Breast epithelium (tissue), 4 donors: Measurements from ENCODE around the gene GRIN2B. TPM values are rescaled to one million over a fixed set of nuclear protein-coding genes. Genes with fewer than 3 reads are reported as not detected.

ENCODE experiments used
- DNase-seq, 2 donors: peaks; one replicate each; pipeline ENCODE4 v3.0.0-alpha.2; 2019; ENCODE audit warnings: low spot score in 2 of 2
- H3K27ac ChIP-seq, 2 donors: fragments of 200-600 bp; sonication (generic) in 1 of 2; one replicate each; pipeline ENCODE4 v1.5.1; 2016 to 2019; ENCODE audit warnings: mild to moderate bottlenecking in 1 of 2
- H3K27me3 ChIP-seq, 2 donors: fragments of 200-600 bp; sonication (generic) in 1 of 2; one replicate each; pipeline versions ENCODE4 v1.5.1 to v1.6.0; 2017 to 2019; ENCODE audit warnings: control low read depth in 1 of 2, mild to moderate bottlenecking in 1 of 2
- H3K36me3 ChIP-seq: fragments of 200-600 bp; one replicate; pipeline ENCODE4 v1.5.1; 2019
- H3K4me1 ChIP-seq, 2 donors: fragments of 200-600 bp; sonication (generic); one replicate each; pipeline ENCODE4 v1.5.1; 2016 to 2019; ENCODE audit warnings: control low read depth in 1 of 2
- H3K4me3 ChIP-seq, 3 donors: fragments of 200-600 bp; sonication (generic); 1 replicate in 2 of 3; 2 replicates in 1 of 3; pipeline ENCODE4 v1.5.1; 2016 to 2019; ENCODE audit warnings: mild to moderate bottlenecking in 3 of 3, moderate library complexity in 2 of 3
- H3K9me3 ChIP-seq, 2 donors: fragments of 200-600 bp; sonication (generic) in 1 of 2; one replicate each; pipeline ENCODE4 v1.5.1; 2016 to 2019; ENCODE audit warnings: control low read depth in 1 of 2
- POLR2A ChIP-seq: fragments of 450-650 bp; IDR thresholded peaks from one replicate; pipeline ENCODE4 v1.6.1; 2016; ENCODE audit warnings: antibody characterized with exemption, mild to moderate bottlenecking, moderate library complexity
- POLR2AphosphoS5 ChIP-seq, 3 donors: sonication (generic); formaldehyde crosslinking; IDR thresholded peaks; one replicate each; pipeline ENCODE4 v1.6.1; 2017; ENCODE audit warnings: antibody characterized with exemption in 3 of 3
- intact Hi-C: fragments of 100-400 bp; cut with DNase I; formaldehyde crosslinking; loops from one replicate; pipeline ENCODE4 v1.15.1; 2023; ENCODE audit warnings: low total_unique reads
- total RNA-seq, 3 donors: library from RNA; depleted of rRNA; stranded (reverse); fragments of >200 nt; gene quantifications; one replicate each; pipeline ENCODE4 v1.1.0, GENCODE V29; 2016
- TF ChIP-seq, protein P1 (sequence below), 3 donors: fragments of 450-650 bp; IDR thresholded peaks; one replicate each; pipeline ENCODE4 v1.5.1; 2016 to 2017; ENCODE audit warnings: antibody characterized with exemption in 3 of 3, mild to moderate bottlenecking in 3 of 3, moderate library complexity in 3 of 3

The GRIN2B gene
- total RNA-seq, 3 donors from 2014 or later = 0.16 to 3.3 (median 0.59) TPM

DNA sequence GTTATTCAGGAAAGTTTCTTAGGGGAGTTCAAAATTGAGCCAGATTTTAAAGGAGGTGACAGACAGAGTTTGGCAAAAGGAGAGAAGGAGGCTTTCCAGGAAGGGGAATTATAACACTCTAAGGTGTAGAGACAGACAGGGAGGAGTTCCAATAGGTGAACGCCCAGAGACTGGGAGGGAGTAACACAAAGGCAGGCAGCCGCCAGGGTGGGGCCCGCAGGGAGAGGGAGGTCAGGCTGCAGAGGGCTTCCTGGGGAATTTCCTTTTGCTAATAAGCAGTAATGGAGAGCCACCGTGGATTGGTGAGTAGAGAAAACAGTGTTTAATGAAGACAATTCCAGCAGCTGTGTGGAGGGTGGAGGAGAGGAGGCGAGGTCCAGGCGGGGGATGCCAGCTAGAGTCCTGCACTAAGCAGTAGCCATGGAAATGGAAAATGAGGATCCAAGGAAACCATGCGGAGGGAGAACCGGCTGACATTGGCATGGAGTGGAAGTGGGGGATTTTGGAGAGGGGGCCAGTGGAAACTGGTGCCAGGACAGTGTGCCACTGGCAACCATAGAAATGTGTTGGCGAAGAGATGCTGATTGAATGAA lies 22.2 kb downstream of the GRIN2B start:
- intact Hi-C loops = no loop called here
- TF ChIP-seq POLR2A (no peak), POLR2AphosphoS5 (IDR thresholded peaks at IDR 0.05) (no peak)
- TF ChIP-seq, protein P1, sequence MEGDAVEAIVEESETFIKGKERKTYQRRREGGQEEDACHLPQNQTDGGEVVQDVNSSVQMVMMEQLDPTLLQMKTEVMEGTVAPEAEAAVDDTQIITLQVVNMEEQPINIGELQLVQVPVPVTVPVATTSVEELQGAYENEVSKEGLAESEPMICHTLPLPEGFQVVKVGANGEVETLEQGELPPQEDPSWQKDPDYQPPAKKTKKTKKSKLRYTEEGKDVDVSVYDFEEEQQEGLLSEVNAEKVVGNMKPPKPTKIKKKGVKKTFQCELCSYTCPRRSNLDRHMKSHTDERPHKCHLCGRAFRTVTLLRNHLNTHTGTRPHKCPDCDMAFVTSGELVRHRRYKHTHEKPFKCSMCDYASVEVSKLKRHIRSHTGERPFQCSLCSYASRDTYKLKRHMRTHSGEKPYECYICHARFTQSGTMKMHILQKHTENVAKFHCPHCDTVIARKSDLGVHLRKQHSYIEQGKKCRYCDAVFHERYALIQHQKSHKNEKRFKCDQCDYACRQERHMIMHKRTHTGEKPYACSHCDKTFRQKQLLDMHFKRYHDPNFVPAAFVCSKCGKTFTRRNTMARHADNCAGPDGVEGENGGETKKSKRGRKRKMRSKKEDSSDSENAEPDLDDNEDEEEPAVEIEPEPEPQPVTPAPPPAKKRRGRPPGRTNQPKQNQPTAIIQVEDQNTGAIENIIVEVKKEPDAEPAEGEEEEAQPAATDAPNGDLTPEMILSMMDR (IDR thresholded peaks at IDR 0.05) = no peak
- no peaks in the 10 kb centered on the region for H3K9me3 ChIP-seq

DNA sequence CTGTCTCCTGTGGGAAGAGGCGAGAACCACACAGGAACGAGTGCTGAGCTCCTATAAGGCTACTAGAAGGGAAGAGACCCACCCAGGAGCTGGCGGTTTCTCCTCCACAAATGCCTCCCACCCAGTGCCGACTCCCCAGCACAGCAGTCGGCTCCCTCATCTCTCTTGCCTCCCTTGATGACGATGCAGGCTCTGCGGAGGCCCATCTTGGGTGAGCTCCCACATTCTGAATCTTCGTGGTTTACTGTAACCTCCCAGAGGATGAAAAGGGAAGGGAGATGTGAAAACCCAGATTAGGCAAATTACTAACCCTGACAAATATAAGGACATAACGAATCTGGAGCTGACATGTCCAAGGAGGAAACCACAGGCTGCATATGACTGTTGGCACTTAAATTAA lies 23.8 kb downstream of the GRIN2B start:
- Histone ChIP-seq H3K36me3 (no peaks in the 10 kb centered on the region), H3K9me3 (no peaks in the 10 kb centered on the region), H3K4me3 (no peak overlapping the region), H3K4me1 (no peaks in the 10 kb centered on the region), H3K27me3 (peaks cover 0 to 31% of the 10 kb centered on the region in 2 donors), H3K27ac (no peak overlapping the region)
- intact Hi-C loops = no loop called here
- no peak for DNase-seq
- TF ChIP-seq, protein P1 (IDR thresholded peaks at IDR 0.05) = no peak
- TF ChIP-seq POLR2AphosphoS5 (IDR thresholded peaks at IDR 0.05) (no peak), POLR2A (no peak)

More for the DNA sequence above, 22.2 kb downstream of the GRIN2B start:
- Histone ChIP-seq H3K27me3 (peaks cover 0 to 44% of the 10 kb centered on the region in 2 donors), H3K4me3 (no peak overlapping the region), H3K27ac (no peak overlapping the region), H3K4me1 (no peaks in the 10 kb centered on the region), H3K36me3 (no peaks in the 10 kb centered on the region)
- DNase-seq = no peak

DNA sequence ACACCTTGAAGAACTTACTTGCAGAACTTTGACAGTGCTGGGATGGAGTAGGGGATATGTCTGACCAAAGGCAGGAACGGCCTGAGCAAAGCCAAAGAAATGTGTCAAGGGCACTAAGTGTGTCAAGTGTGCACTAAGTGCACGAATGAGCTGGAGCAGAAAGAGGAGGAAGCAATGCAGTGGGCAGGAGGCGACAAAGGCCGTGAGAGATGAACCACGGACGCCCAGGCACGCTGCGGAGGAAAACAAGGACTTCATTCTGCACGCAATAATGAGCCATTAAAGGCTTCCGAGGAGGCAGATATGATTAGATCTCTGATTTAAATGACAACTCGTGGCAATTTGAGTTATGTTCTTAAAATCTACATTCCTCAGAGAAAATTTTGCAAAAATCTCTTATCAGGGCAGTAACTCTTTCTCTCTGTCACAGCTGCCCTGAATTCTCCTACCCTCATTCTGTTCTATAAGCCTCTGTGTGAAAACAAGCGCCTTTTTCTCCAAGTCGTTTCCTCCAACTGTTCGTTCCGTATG lies 25.3 kb downstream of the GRIN2B start:
- Histone ChIP-seq H3K36me3 (no peaks in the 10 kb centered on the region), H3K27ac (no peak overlapping the region), H3K4me1 (no peaks in the 10 kb centered on the region), H3K4me3 (no peak overlapping the region), H3K9me3 (no peaks in the 10 kb centered on the region), H3K27me3 (peaks cover 0 to 25% of the 10 kb centered on the region in 2 donors)
- TF ChIP-seq POLR2A (no peak), POLR2AphosphoS5 (IDR thresholded peaks at IDR 0.05) (no peak)
- DNase-seq = no peak
- intact Hi-C loops = no loop called here

DNA sequence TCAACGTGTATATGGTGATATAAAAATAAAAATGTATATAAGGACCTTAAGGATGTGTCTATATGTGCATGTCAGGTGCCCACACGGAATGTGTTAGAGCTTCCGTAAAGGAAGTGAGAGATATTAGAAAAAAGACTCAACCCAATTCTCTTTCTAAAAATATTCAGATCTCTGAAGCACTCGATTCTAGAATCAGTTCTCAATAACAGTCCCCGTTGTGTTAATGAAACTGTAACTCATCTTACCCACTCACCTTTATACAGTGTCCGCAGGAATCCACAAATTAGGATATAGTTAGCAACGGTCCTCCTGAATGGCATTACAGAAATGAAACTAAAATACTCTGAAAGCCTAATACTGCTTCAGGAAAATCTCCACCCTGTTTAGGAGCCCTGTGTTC lies 29.3 kb downstream of the GRIN2B start:
- no peak overlapping the region for H3K27ac ChIP-seq
- no peaks in the 10 kb centered on the region for H3K36me3 ChIP-seq
- intact Hi-C loops = no loop called here
- TF ChIP-seq POLR2AphosphoS5 (IDR thresholded peaks at IDR 0.05) = no peak
- no peak for TF ChIP-seq POLR2A
- TF ChIP-seq, protein P1 (IDR thresholded peaks at IDR 0.05) = no peak
- H3K27me3 ChIP-seq = peaks cover 0 to 6% of the 10 kb centered on the region in 2 donors
- no peak for DNase-seq
- no peaks in the 10 kb centered on the region for H3K9me3 ChIP-seq
- no peak overlapping the region for H3K4me3 ChIP-seq
- no peaks in the 10 kb centered on the region for H3K4me1 ChIP-seq

DNA sequence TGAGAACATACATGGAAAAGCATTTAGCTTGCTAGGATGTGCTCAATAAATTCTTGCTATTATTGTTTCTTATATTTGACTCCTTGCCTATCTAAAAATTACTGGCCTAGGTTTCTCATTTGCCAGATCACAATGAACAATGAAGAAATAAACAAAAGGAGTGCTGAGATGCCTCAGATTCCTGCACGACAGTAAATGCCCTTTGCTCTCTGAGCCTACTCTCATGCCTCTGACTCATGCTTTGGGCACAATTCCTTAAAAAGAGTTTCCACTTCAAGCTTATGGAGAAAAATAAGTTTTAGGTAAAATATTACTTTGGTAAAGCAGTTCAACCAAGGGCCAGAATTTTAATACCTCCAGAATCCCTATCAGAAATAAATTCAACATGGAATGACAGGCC lies 30.9 kb downstream of the GRIN2B start:
- no peaks in the 10 kb centered on the region for H3K9me3 ChIP-seq
- intact Hi-C loops = no loop called here
- H3K27ac ChIP-seq = no peak overlapping the region
- no peaks in the 10 kb centered on the region for H3K36me3 ChIP-seq
- H3K27me3 ChIP-seq = no peaks in the 10 kb centered on the region
- no peaks in the 10 kb centered on the region for H3K4me1 ChIP-seq
- no peak for TF ChIP-seq POLR2A
- DNase-seq = no peak
- H3K4me3 ChIP-seq = no peak overlapping the region

DNA sequence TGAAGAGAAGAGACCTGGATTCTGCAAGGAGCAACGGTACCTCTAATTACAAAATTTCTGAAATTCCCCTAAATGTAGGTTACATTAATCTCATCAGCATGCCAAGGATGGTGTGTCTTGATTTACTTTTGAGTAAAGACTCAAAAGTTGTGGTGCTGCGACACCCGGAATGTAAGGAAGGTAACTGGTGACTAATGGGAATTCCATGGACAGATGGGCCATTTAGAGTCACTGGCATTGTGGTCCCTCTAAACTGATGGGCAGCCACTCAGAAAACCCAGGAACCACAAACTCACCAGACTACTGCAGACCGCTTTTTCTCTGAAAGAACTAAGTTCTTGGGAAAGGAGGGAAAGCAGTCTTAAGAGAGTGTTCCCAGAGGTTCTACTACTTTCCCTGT lies 32.8 kb downstream of the GRIN2B start:
- TF ChIP-seq POLR2AphosphoS5 (IDR thresholded peaks at IDR 0.05) (no peak), POLR2A (no peak)
- TF ChIP-seq, protein P1 (IDR thresholded peaks at IDR 0.05) = no peak
- DNase-seq = no peak
- H3K27ac ChIP-seq = no peak overlapping the region
- H3K4me1 ChIP-seq = no peaks in the 10 kb centered on the region
- no peaks in the 10 kb centered on the region for H3K27me3 ChIP-seq
- intact Hi-C loops = no loop called here
- no peaks in the 10 kb centered on the region for H3K36me3 ChIP-seq
- no peaks in the 10 kb centered on the region for H3K9me3 ChIP-seq
- H3K4me3 ChIP-seq = no peak overlapping the region
